SJSA1 (cell line): ENCODE data around the gene MAP2K7. TPM values are rescaled to one million over a fixed set of nuclear protein-coding genes. Genes with fewer than 3 reads are reported as not detected.

Experiments
- DNase-seq, 2 experiments: peaks; one replicate each; pipeline ENCODE4 v3.0.0-alpha.2; 2015 to 2020; ENCODE audit warnings: low spot score in 2 of 2, low read depth in 1 of 2
- H3K27ac ChIP-seq: fragments of 250-450 bp; sonication (Bioruptor Pico); 2 replicates; pipeline ENCODE4 v1.5.1; 2020; ENCODE audit warnings: mild to moderate bottlenecking, moderate library complexity
- H3K27me3 ChIP-seq: fragments of 250-450 bp; sonication (Bioruptor Pico); replicated peaks from 2 replicates; pipeline ENCODE4 v1.5.1; 2020; ENCODE audit warnings: mild to moderate bottlenecking, moderate library complexity
- H3K36me3 ChIP-seq: fragments of 250-450 bp; sonication (Bioruptor Pico); 2 replicates; pipeline ENCODE4 v1.5.1; 2020; ENCODE audit warnings: mild to moderate bottlenecking
- H3K4me1 ChIP-seq: fragments of 250-450 bp; sonication (Bioruptor Pico); replicated peaks from 2 replicates; pipeline ENCODE4 v1.6.1; 2021; ENCODE audit warnings: mild to moderate bottlenecking
- H3K4me3 ChIP-seq: fragments of 250-450 bp; sonication (Bioruptor Pico); 2 replicates; pipeline ENCODE4 v1.5.1; 2020; ENCODE audit warnings: mild to moderate bottlenecking
- H3K9me3 ChIP-seq: fragments of 250-450 bp; sonication (Bioruptor Pico); replicated peaks from 2 replicates; pipeline ENCODE4 v1.5.1; 2020; ENCODE audit warnings: mild to moderate bottlenecking
- total RNA-seq: library from RNA; depleted of rRNA; stranded (reverse); fragments of >200 nt; shearing (Covaris generic); gene quantifications from 2 replicates; pipeline ENCODE4 v1.2.3, GENCODE V29; 2014

The MAP2K7 gene
- total RNA-seq, 1 experiment from 2014 or later = 9.7 TPM

- no peak overlapping the region for H3K4me3 ChIP-seq
- no peaks in the 10 kb centered on the region for H3K9me3 ChIP-seq
- peaks cover 4% of the 10 kb centered on the region; the same call in 1 of the 2 replicates for H3K27me3 ChIP-seq
- 0 out of 2 replicates have a peak, but pooled peaks cover 2% of the 10 kb centered on the region for H3K36me3 ChIP-seq
- H3K27ac ChIP-seq = no peak overlapping the region
- peaks cover under 1% of the 10 kb centered on the region; the same call in 1 of the 2 replicates for H3K4me1 ChIP-seq
- DNase-seq = no peak
Measured at GRCh38 chr19:7863157-7863970, 40.3 kb upstream of the MAP2K7 start.

- Histone ChIP-seq H3K4me1 (peaks cover 8% of the 10 kb centered on the region), H3K27me3 (peaks cover 4% of the 10 kb centered on the region; the same call in 1 of the 2 replicates), H3K27ac (no peak overlapping the region), H3K4me3 (no peak overlapping the region), H3K36me3 (0 out of 2 replicates have a peak, but pooled peaks cover 2% of the 10 kb centered on the region), H3K9me3 (no peaks in the 10 kb centered on the region)
- peak in 1 of 2 experiments; percentile 42 for DNase-seq
Measured at GRCh38 chr19:7863971-7864689, 39.5 kb upstream of the MAP2K7 start.

- Histone ChIP-seq H3K9me3 (no peaks in the 10 kb centered on the region; the same call in 1 of the 2 replicates), H3K4me3 (no peak overlapping the region), H3K27me3 (peaks cover 4% of the 10 kb centered on the region; the same call in 1 of the 2 replicates), H3K4me1 (peaks cover 14% of the 10 kb centered on the region), H3K36me3 (0 out of 2 replicates have a peak, but pooled peaks cover 2% of the 10 kb centered on the region), H3K27ac (no peak overlapping the region)
- no peak for DNase-seq
Measured at GRCh38 chr19:7864690-7865074, 39.0 kb upstream of the MAP2K7 start.

GRCh38 chr19:7865262-7865911 lies 38.3 kb upstream of the MAP2K7 start:
- Histone ChIP-seq H3K27ac (no peak overlapping the region), H3K27me3 (peaks cover 4% of the 10 kb centered on the region; the same call in 1 of the 2 replicates), H3K4me1 (peaks cover 17% of the 10 kb centered on the region), H3K36me3 (0 out of 2 replicates have a peak, but pooled peaks cover 2% of the 10 kb centered on the region), H3K9me3 (no peaks in the 10 kb centered on the region; the same call in 1 of the 2 replicates), H3K4me3 (no peak overlapping the region)
- DNase-seq = no peak

- H3K9me3 ChIP-seq = no peaks in the 10 kb centered on the region; the same call in 1 of the 2 replicates
- no peak overlapping the region for H3K4me3 ChIP-seq
- H3K27ac ChIP-seq = no peak overlapping the region
- peaks cover 18% of the 10 kb centered on the region for H3K4me1 ChIP-seq
- 0 out of 2 replicates have a peak, but pooled peaks cover 2% of the 10 kb centered on the region for H3K36me3 ChIP-seq
- no peak for DNase-seq
- peaks cover 4% of the 10 kb centered on the region; the same call in 1 of the 2 replicates for H3K27me3 ChIP-seq
Measured at GRCh38 chr19:7866399-7867091, 37.1 kb upstream of the MAP2K7 start.

GRCh38 chr19:7867092-7867844 lies 36.4 kb upstream of the MAP2K7 start:
- 0 out of 2 replicates have a peak, but pooled peaks cover 2% of the 10 kb centered on the region for H3K36me3 ChIP-seq
- no peaks in the 10 kb centered on the region; the same call in 1 of the 2 replicates for H3K9me3 ChIP-seq
- peaks cover 5% of the 10 kb centered on the region; the same call in 1 of the 2 replicates for H3K27me3 ChIP-seq
- H3K4me3 ChIP-seq = no peak overlapping the region
- DNase-seq = no peak
- peaks cover 25% of the 10 kb centered on the region for H3K4me1 ChIP-seq
- no peak overlapping the region for H3K27ac ChIP-seq

- DNase-seq = peak in 1 of 2 experiments; percentile 45
- Histone ChIP-seq H3K9me3 (no peaks in the 10 kb centered on the region; the same call in 1 of the 2 replicates), H3K27me3 (peaks cover 15% of the 10 kb centered on the region), H3K27ac (no peak overlapping the region), H3K4me3 (no peak overlapping the region), H3K4me1 (peaks cover 28% of the 10 kb centered on the region), H3K36me3 (0 out of 2 replicates have a peak, but pooled peaks cover 2% of the 10 kb centered on the region)
Measured at GRCh38 chr19:7868326-7868670, 35.4 kb upstream of the MAP2K7 start.

- no peaks in the 10 kb centered on the region; the same call in 1 of the 2 replicates for H3K9me3 ChIP-seq
- DNase-seq = peak; percentile 67 to 75
- H3K4me1 ChIP-seq = peaks cover 28% of the 10 kb centered on the region
- H3K27me3 ChIP-seq = peaks cover 19% of the 10 kb centered on the region
- H3K4me3 ChIP-seq = peak overlapping the region; percentile 29
- H3K36me3 ChIP-seq = no peaks in the 10 kb centered on the region
- H3K27ac ChIP-seq = no peak overlapping the region
Measured at GRCh38 chr19:7868671-7869452, 34.8 kb upstream of the MAP2K7 start.

- peak overlapping the region; percentile 29 for H3K4me3 ChIP-seq
- peaks cover 28% of the 10 kb centered on the region for H3K4me1 ChIP-seq
- H3K9me3 ChIP-seq = no peaks in the 10 kb centered on the region; the same call in 1 of the 2 replicates
- no peak overlapping the region for H3K27ac ChIP-seq
- no peaks in the 10 kb centered on the region for H3K36me3 ChIP-seq
- peaks cover 24% of the 10 kb centered on the region for H3K27me3 ChIP-seq
- DNase-seq = peak in 1 of 2 experiments; percentile 76
Measured at GRCh38 chr19:7869453-7869909, 34.2 kb upstream of the MAP2K7 start.

- Histone ChIP-seq H3K9me3 (no peaks in the 10 kb centered on the region; the same call in 1 of the 2 replicates), H3K36me3 (no peaks in the 10 kb centered on the region), H3K27me3 (peaks cover 29% of the 10 kb centered on the region), H3K4me1 (peaks cover 28% of the 10 kb centered on the region), H3K27ac (no peak overlapping the region), H3K4me3 (peak overlapping the region; percentile 29)
- no peak for DNase-seq
Measured at GRCh38 chr19:7869910-7870511, 33.7 kb upstream of the MAP2K7 start.

- peak; percentile 29 to 75 for DNase-seq
- H3K36me3 ChIP-seq = no peaks in the 10 kb centered on the region
- H3K4me1 ChIP-seq = peaks cover 28% of the 10 kb centered on the region
- no peak overlapping the region for H3K27ac ChIP-seq
- H3K27me3 ChIP-seq = peaks cover 34% of the 10 kb centered on the region
- no peaks in the 10 kb centered on the region; the same call in 1 of the 2 replicates for H3K9me3 ChIP-seq
- H3K4me3 ChIP-seq = no peak overlapping the region
Measured at GRCh38 chr19:7870571-7871436, 32.9 kb upstream of the MAP2K7 start.
